AG04450 (cell line): Measurements from ENCODE around the gene ARHGEF38. TPM values are rescaled to one million over a fixed set of nuclear protein-coding genes. Genes with fewer than 3 reads are reported as not detected.

Source experiments
- CTCF ChIA-PET: fragments of 300-600, 350-600 bp; formaldehyde crosslinking; extraction: SDS; loops from one replicate; lab custom pipeline; 2022; ENCODE audit warnings: antibody characterized with exemption, inconsistent platforms; lab: Charles Lee
- POLR2A ChIA-PET: fragments of 350-600 bp; formaldehyde crosslinking; extraction: SDS; loops from one replicate; lab custom pipeline; 2021; ENCODE audit warnings: antibody characterized with exemption, inconsistent platforms; lab: Yijun Ruan, JAX
- DNase-seq: peaks from one replicate; pipeline ENCODE4 v3.0.0-alpha.2; 2011; ENCODE audit warnings: low read depth, low spot score
- H3K27ac ChIP-seq: one replicate; pipeline ENCODE4 v1.5.1; 2012; ENCODE audit warnings: low read depth, low read length, control low read depth
- H3K27me3 ChIP-seq: one replicate; pipeline ENCODE4 v1.6.0; 2012; ENCODE audit warnings: low read length; ENCODE audit not compliant: control insufficient read depth, insufficient read depth
- H3K4me3 ChIP-seq: 2 replicates; pipeline ENCODE4 v1.5.1; 2011; ENCODE audit warnings: mild to moderate bottlenecking, low read depth, low read length, control low read depth
- H3K9me3 ChIP-seq: 2 replicates; pipeline ENCODE4 v1.5.1; 2012; ENCODE audit warnings: low read length; ENCODE audit not compliant: control insufficient read depth, insufficient read depth
- polyA plus RNA-seq: library from polyadenylated mRNA; depleted of rRNA; stranded (reverse); fragments of >200 nt; gene quantifications from 2 replicates; pipeline ENCODE4 v1.2.3, GENCODE V29; 2011
- TF ChIP-seq, protein P1 (sequence below): IDR thresholded peaks from 2 replicates; pipeline ENCODE4 v1.5.1; 2011; ENCODE audit warnings: low read depth, low read length, control low read depth, inconsistent platforms

The ARHGEF38 gene
- polyA plus RNA-seq, 1 experiment, result not detected

DNA sequence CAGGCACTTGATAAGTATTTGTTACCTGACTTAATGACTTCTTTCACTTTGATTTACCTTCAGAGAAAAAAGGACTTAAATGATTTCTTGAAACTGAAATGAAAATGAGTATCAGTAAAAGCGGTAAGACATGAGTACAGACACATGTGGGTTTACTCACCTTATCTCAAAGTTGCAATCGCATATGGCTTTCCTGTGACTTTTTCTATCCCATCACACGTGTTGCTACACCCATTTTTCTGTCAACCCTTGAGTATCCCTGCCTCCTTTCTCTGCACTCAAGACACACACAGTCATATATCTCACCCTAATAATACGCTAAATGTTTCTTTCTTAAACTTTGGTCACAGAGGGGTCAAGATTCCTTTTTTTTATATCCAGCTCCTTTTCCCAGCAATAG is 11.0 kb upstream of the ARHGEF38 start:
- POLR2A ChIA-PET, result no interaction called here
- TF ChIP-seq, protein P1, sequence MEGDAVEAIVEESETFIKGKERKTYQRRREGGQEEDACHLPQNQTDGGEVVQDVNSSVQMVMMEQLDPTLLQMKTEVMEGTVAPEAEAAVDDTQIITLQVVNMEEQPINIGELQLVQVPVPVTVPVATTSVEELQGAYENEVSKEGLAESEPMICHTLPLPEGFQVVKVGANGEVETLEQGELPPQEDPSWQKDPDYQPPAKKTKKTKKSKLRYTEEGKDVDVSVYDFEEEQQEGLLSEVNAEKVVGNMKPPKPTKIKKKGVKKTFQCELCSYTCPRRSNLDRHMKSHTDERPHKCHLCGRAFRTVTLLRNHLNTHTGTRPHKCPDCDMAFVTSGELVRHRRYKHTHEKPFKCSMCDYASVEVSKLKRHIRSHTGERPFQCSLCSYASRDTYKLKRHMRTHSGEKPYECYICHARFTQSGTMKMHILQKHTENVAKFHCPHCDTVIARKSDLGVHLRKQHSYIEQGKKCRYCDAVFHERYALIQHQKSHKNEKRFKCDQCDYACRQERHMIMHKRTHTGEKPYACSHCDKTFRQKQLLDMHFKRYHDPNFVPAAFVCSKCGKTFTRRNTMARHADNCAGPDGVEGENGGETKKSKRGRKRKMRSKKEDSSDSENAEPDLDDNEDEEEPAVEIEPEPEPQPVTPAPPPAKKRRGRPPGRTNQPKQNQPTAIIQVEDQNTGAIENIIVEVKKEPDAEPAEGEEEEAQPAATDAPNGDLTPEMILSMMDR, result no peak
- CTCF ChIA-PET, result no interaction called here
- Histone ChIP-seq H3K27me3 (no peaks in the 10 kb centered on the region), H3K4me3 (no peak overlapping the region), H3K27ac (no peak overlapping the region), H3K9me3 (no peaks in the 10 kb centered on the region)
- no peak for DNase-seq

- TF ChIP-seq, protein P1, result no peak
- no peaks in the 10 kb centered on the region for H3K9me3 ChIP-seq
- no peak for DNase-seq
- no peak overlapping the region for H3K27ac ChIP-seq
- POLR2A ChIA-PET, result no interaction called here
- CTCF ChIA-PET, result no interaction called here
- no peak overlapping the region for H3K4me3 ChIP-seq
- H3K27me3 ChIP-seq, result no peaks in the 10 kb centered on the region
Measured at GRCh38 chr4:105542039-105542438, 10.4 kb upstream of the ARHGEF38 start.

DNA sequence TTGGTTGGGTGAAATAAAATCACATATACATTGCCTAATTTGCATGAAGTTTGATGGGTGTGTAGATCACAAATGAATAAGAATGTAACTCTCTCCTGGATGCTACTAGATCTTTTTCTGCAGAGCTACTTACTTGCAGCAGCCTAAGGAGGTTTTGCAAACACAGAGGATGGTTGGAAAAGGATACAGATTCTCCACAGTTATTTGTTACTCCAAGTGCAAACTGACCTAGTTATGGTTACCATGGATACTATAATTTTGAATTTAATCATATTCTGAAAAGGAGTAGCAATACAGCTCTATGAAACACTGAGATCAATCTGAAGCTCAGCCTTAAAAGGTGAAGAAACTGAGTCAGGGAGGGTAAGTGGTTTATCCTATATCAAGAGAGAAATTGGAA is 9.1 kb upstream of the ARHGEF38 start:
- no peaks in the 10 kb centered on the region for H3K9me3 ChIP-seq
- POLR2A ChIA-PET, result no interaction called here
- TF ChIP-seq, protein P1, result no peak
- H3K4me3 ChIP-seq, result no peak overlapping the region
- no peak overlapping the region for H3K27ac ChIP-seq
- H3K27me3 ChIP-seq, result no peaks in the 10 kb centered on the region
- DNase-seq, result no peak
- CTCF ChIA-PET, result no interaction called here

- Histone ChIP-seq H3K9me3 (no peaks in the 10 kb centered on the region), H3K4me3 (no peak overlapping the region), H3K27me3 (no peaks in the 10 kb centered on the region), H3K27ac (no peak overlapping the region)
- TF ChIP-seq, protein P1, result no peak
- CTCF ChIA-PET, result no interaction called here
- DNase-seq, result no peak
- POLR2A ChIA-PET, result no interaction called here
Measured at GRCh38 chr4:105543881-105544280, 8.5 kb upstream of the ARHGEF38 start.

GRCh38 chr4:105544520-105545286 is 7.7 kb upstream of the ARHGEF38 start:
- POLR2A ChIA-PET, result no interaction called here
- no peak for DNase-seq
- Histone ChIP-seq H3K27ac (no peak overlapping the region), H3K27me3 (no peaks in the 10 kb centered on the region), H3K4me3 (no peak overlapping the region), H3K9me3 (no peaks in the 10 kb centered on the region)
- CTCF ChIA-PET, result interaction anchor here (0.6 kb wide), 1 partner anchor 665 kb away, joined by 3 read pairs; no protein-coding TSS in a partner anchor
- TF ChIP-seq, protein P1, result no peak
